ENCODE results near the gene CLMP. TPM values are rescaled to one million over a fixed set of nuclear protein-coding genes. Genes with fewer than 3 reads are reported as not detected.
A peak's percentile ranks its signal among the peaks of the same experiment; 100 is the strongest.

The CLMP gene
- polyA plus RNA-seq, 3 donors = 0.33 TPM; not detected in 2

GRCh38 chr11:123137431-123138224, 57.4 kb downstream of the CLMP start:
- peaks cover 0 to 2% (median 1%) of the 10 kb centered on the region in 3 donors for H3K27me3 Mint-ChIP-seq (ENCODE audit: low read depth in 3 of 3)
- H3K79me2 ChIP-seq (ENCODE audit: insufficient read depth, low read length) = no peaks in the 10 kb centered on the region
- peak overlapping the region; percentile 75 for H2AFZ ChIP-seq (ENCODE audit: insufficient read depth, low read depth, low read length, poor library complexity, severe bottlenecking)
- H3K9me3 ChIP-seq (replicated peaks in 1 of 2; ENCODE audit: control insufficient read depth in 1 of 2, insufficient read depth in 1 of 2, low read length in 2 of 2) = no peaks in the 10 kb centered on the region
- WGBS (ENCODE audit: insufficient coverage) = 23% methylated on average over 13 of the region's 24 CpGs
- peak overlapping the region; percentile 61 for H3K9ac ChIP-seq (ENCODE audit: insufficient read depth, low read length, poor library complexity, severe bottlenecking)
- peak overlapping the region; percentile 69 to 84 for H3K4me3 Mint-ChIP-seq
- peaks cover 16% of the 10 kb centered on the region for H3K4me1 Mint-ChIP-seq
- H3K27ac Mint-ChIP-seq = peak overlapping the region; percentile 35 to 84 (median 75)
- H3K27me3 ChIP-seq (ENCODE audit: control insufficient read depth in 2 of 2, insufficient read depth in 2 of 2, low read length in 2 of 2) = no peaks in the 10 kb centered on the region
- no peak for TF ChIP-seq CTCF (IDR thresholded peaks at IDR 0.05)
- intact Hi-C loops (cut with micrococcal nuclease) = no loop called here
- H3K4me1 ChIP-seq (ENCODE audit: control insufficient read depth in 1 of 2, insufficient read depth in 2 of 2, low read length in 2 of 2) = peaks cover 8 to 10% of the 10 kb centered on the region in 2 donors
- peak overlapping the region; percentile 64 for H3K4me2 ChIP-seq (replicated peaks; ENCODE audit: extremely low read depth, low read length, poor library complexity, severe bottlenecking)
- no peaks in the 10 kb centered on the region for H4K20me1 ChIP-seq (ENCODE audit: insufficient read depth, low read length)
- no peaks in the 10 kb centered on the region for H3K36me3 ChIP-seq (replicated peaks in 1 of 2; ENCODE audit: control insufficient read depth in 1 of 2, insufficient read depth in 2 of 2, low read length in 2 of 2)
- no peak overlapping the region for H3K27ac ChIP-seq (ENCODE audit: low read depth in 1 of 2, low read length in 2 of 2)
- H3K4me3 ChIP-seq (replicated peaks in 1 of 3; ENCODE audit: low read depth in 2 of 3, low read length in 3 of 3) = peak overlapping the region in 1 of 3 experiments; percentile 46
- peaks cover 0 to 2% (median 0%) of the 10 kb centered on the region in 7 donors for H3K9me3 Mint-ChIP-seq
- no peaks in the 10 kb centered on the region for H3K36me3 Mint-ChIP-seq
- peak; percentile 25 to 44 (median 38) for DNase-seq

GRCh38 chr11:123135863-123136446, 59.1 kb downstream of the CLMP start:
- Mint-ChIP-seq H3K36me3 (no peaks in the 10 kb centered on the region), H3K9me3 (peaks cover 0 to 2% (median 0%) of the 10 kb centered on the region in 7 donors), H3K4me3 (no peak overlapping the region), H3K27ac (no peak overlapping the region), H3K4me1 (peaks cover 16% of the 10 kb centered on the region), H3K27me3 (ENCODE audit: low read depth in 3 of 3) (peaks cover 0 to 3% (median 1%) of the 10 kb centered on the region in 3 donors)
- H3K79me2 ChIP-seq (ENCODE audit: insufficient read depth, low read length) = no peaks in the 10 kb centered on the region
- WGBS (ENCODE audit: insufficient coverage) = 96% methylated on average over 12 of the region's 18 CpGs
- intact Hi-C loops (cut with micrococcal nuclease) = no loop called here
- no peak for TF ChIP-seq CTCF (IDR thresholded peaks at IDR 0.05)
- no peaks in the 10 kb centered on the region for H3K36me3 ChIP-seq (replicated peaks in 1 of 2; ENCODE audit: control insufficient read depth in 1 of 2, insufficient read depth in 2 of 2, low read length in 2 of 2)
- no peaks in the 10 kb centered on the region for H3K9me3 ChIP-seq (replicated peaks in 1 of 2; ENCODE audit: control insufficient read depth in 1 of 2, insufficient read depth in 1 of 2, low read length in 2 of 2)
- no peaks in the 10 kb centered on the region for H3K27me3 ChIP-seq (ENCODE audit: control insufficient read depth in 2 of 2, insufficient read depth in 2 of 2, low read length in 2 of 2)
- H3K4me1 ChIP-seq (ENCODE audit: control insufficient read depth in 1 of 2, insufficient read depth in 2 of 2, low read length in 2 of 2) = peaks cover 8 to 10% of the 10 kb centered on the region in 2 donors
- H4K20me1 ChIP-seq (ENCODE audit: insufficient read depth, low read length) = no peaks in the 10 kb centered on the region
- no peak overlapping the region for H2AFZ ChIP-seq (ENCODE audit: insufficient read depth, low read depth, low read length, poor library complexity, severe bottlenecking)
- no peak overlapping the region for H3K4me2 ChIP-seq (replicated peaks; ENCODE audit: extremely low read depth, low read length, poor library complexity, severe bottlenecking)
- DNase-seq = no peak
- no peak overlapping the region for H3K27ac ChIP-seq (ENCODE audit: low read depth in 1 of 2, low read length in 2 of 2)
- no peak overlapping the region for H3K9ac ChIP-seq (ENCODE audit: insufficient read depth, low read length, poor library complexity, severe bottlenecking)
- H3K4me3 ChIP-seq (replicated peaks in 1 of 3; ENCODE audit: low read depth in 2 of 3, low read length in 3 of 3) = no peak overlapping the region
